ENCODE data around the gene PIGL.
"Not testable (repeated sequence)": the region's sequence is repeated elsewhere in the genome, so short reads cannot be mapped to it uniquely, and the experiment has no call there.

The PIGL gene

DNA sequence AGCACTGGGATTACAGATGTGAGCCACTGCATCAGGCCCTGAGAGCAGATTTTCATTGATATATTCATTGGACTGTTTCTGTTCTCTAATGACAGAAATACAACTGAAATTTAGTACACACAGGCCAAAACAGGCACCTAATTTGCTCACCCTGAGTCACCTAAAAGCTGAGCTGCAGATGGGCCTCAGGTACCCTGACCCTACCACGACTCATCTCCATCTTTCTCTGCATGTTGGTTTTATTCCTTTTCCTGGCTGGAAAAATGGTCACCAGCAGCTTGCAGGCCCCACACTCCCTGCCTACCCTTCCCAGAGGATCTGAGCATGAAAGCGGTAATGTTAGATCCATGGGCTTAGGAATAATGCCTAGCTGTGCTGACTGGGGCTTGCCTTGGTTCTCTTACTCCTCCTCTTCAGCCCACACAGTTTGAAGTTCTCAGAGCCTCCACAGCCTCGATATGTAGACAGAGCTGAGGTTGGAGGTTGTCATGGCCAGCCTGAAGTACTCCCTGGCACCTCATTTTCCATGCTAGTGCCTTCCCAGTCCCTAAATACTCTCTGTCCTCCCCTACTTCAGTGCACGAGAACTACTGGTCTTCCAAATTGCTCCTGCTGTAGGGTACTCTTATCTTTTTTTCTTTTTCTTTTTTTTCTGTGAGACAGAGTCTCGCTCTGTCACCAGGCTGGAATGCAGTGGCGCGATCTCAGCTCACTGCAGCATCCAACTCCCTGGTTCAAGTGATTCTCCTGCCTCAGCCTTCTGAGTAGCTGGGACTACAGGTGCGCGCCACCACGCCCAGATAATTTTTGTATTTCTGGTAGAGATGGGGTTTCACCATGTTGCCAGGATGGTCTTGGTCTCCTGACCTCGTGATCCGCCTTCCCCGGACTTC, 85.2 kb downstream of the PIGL start:
- Histone ChIP-seq H3K9me3 (ENCODE audit: control insufficient read depth, low read length) (no peaks in the 10 kb centered on the region), H3K4me3 (ENCODE audit: low read length) (no peak overlapping the region), H3K4me1 (ENCODE audit: control insufficient read depth, insufficient read depth, low read length) (peaks cover 34% of the 10 kb centered on the region), H3K27me3 (ENCODE audit: control insufficient read depth, insufficient read depth, low read length) (no peaks in the 10 kb centered on the region), H3K36me3 (ENCODE audit: control insufficient read depth, insufficient read depth, low read length) (no peaks in the 10 kb centered on the region), H3K9ac (ENCODE audit: low read length) (no peak overlapping the region)

DNA sequence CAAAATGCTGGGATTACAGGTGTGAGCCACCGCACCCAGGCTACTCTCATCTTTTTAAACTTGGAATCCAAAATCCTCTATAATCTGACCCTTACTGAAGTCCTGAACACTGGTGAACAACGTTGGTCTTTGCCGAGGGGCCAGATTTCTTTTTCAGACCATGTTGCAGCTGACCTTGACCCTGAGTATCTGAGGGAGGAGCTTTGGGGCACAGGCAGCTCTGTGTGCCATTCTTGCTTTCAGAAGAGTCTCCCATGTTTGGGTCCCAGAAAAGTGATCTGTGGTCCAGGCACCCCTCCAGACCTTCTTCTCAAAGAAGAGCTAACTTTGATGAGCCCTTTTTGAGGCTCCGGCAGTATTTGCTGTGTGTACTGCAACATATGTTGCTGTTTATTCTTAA, 85.8 kb downstream of the PIGL start:
- no peaks in the 10 kb centered on the region for H3K27me3 ChIP-seq (ENCODE audit: control insufficient read depth, insufficient read depth, low read length)
- no peak overlapping the region for H3K4me3 ChIP-seq (ENCODE audit: low read length)
- no peaks in the 10 kb centered on the region for H3K36me3 ChIP-seq (ENCODE audit: control insufficient read depth, insufficient read depth, low read length)
- H3K9me3 ChIP-seq (ENCODE audit: control insufficient read depth, low read length): no peaks in the 10 kb centered on the region
- no peak overlapping the region for H3K9ac ChIP-seq (ENCODE audit: low read length)
- peaks cover 31% of the 10 kb centered on the region for H3K4me1 ChIP-seq (ENCODE audit: control insufficient read depth, insufficient read depth, low read length)

DNA sequence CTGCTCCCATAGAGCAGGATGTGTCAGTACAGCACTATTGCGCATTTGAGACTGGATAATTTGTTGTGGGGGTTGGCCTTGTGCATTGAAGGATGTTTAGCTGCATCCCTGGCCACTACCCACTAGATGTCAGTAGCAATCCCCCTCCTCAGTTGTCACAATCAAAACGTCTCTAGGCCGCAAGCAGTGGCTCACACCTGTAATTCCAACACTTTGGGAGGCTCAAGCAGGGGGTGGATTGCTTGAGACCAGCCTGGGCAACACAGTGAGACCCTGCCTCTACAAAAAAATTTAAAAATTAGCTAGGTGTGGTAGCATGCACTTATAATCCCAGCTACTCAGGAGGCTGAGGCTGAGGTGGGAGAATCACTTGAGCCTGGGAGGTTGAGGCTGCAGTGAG, 87.8 kb downstream of the PIGL start:
- H3K36me3 ChIP-seq (ENCODE audit: control insufficient read depth, insufficient read depth, low read length): no peaks in the 10 kb centered on the region

DNA sequence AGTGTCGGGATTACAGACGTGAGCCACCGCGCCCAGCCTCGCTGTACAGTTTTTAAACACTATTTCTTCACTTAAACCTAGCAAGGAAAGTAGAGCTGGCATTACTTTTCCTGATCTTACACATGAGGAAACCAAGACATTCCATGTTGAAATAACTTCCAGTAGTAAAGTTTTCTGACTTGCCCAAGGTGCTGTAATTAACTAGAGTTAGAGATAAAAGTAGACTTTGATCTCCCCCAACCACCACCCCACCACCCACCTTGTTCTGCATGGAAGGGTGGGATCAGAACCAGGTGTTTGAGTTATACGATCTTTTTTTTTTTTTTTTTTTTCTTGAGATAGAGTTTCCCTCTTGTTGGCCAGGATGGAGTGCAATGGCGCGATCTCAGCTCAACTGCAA, 89.2 kb downstream of the PIGL start:
- peaks cover 13% of the 10 kb centered on the region for H3K4me1 ChIP-seq (ENCODE audit: control insufficient read depth, insufficient read depth, low read length)
- H3K4me3 ChIP-seq (ENCODE audit: low read length): no peak overlapping the region
- H3K9ac ChIP-seq (ENCODE audit: low read length): no peak overlapping the region
- no peaks in the 10 kb centered on the region for H3K36me3 ChIP-seq (ENCODE audit: control insufficient read depth, insufficient read depth, low read length)
- no peaks in the 10 kb centered on the region for H3K27me3 ChIP-seq (ENCODE audit: control insufficient read depth, insufficient read depth, low read length)
- H3K9me3 ChIP-seq (ENCODE audit: control insufficient read depth, low read length): no peaks in the 10 kb centered on the region

More for the DNA sequence above, 87.8 kb downstream of the PIGL start:
- H3K4me1 ChIP-seq (ENCODE audit: control insufficient read depth, insufficient read depth, low read length): peaks cover 16% of the 10 kb centered on the region
- no peaks in the 10 kb centered on the region for H3K27me3 ChIP-seq (ENCODE audit: control insufficient read depth, insufficient read depth, low read length)
- no peaks in the 10 kb centered on the region for H3K9me3 ChIP-seq (ENCODE audit: control insufficient read depth, low read length)
- no peak overlapping the region for H3K9ac ChIP-seq (ENCODE audit: low read length)
- no peak overlapping the region for H3K4me3 ChIP-seq (ENCODE audit: low read length)

DNA sequence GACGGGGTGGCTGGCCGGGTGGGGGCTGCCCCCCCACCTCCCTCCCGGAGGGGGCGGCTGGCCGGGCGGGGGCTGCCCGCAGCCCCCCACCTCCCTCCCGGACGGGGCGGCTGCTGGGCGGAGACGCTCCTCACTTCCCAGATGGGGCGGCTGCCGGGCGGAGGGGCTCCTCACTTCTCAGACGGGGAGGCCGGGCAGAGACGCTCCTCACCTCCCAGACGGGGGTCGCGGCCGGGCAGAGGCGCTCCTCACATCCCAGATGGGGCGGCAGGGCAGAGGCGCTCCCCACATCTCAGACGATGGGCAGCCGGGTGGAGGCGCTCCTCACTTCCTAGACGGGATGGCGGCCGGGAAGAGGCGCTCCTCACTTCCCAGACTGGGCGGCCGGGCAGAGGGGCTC, 95.1 kb downstream of the PIGL start:
- H3K27me3 ChIP-seq (ENCODE audit: control insufficient read depth, insufficient read depth, low read length); H3K9ac ChIP-seq (ENCODE audit: low read length); H3K9me3 ChIP-seq (ENCODE audit: control insufficient read depth, low read length); H3K36me3 ChIP-seq (ENCODE audit: control insufficient read depth, insufficient read depth, low read length); H3K4me3 ChIP-seq (ENCODE audit: low read length): not testable (repeated sequence)
- H3K4me1 ChIP-seq (ENCODE audit: control insufficient read depth, insufficient read depth, low read length): peaks cover 13% of the 10 kb centered on the region

DNA sequence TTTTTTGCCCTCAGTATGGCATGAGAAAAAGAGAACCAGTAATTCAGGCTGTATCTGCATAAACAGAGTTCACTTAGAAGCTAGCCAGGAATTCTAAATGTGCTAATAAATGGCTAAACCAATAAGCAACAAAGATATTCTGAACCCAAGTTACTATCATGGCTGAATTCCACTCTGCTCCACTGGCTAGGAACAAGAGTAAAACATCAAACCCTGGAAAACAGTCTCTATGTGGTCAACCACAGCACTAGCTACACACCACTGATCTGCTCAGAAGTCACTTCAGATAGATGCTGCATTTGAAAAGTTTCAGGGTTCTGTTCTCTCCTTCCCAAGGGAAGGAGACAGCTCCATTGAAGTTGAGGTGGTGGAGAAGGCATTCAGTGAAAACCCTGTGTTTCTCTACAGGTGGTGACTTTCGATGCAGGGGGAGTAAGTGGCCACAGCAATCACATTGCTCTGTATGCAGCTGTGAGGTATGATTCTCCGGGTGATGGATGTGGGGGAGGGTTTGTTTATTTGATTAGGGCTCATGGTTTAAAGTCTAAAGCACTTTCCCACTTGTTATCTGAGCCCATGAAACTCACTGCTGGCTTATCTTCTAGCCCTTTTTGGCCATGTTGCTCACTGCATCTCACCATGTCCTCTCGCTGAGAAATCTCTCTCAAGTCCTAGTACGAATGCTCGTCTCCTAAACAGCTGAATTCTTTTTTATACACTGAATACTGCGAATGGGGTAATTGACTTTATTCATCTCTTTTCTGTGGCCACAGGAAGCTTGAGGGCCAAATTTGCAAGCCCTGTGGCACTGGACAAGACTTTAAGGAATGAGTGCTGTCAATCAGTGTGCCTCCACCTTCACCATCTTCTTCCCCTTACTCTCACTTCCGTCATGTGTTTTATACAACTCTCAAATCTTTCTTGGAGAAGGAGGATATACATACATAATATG, 96.4 kb downstream of the PIGL start:
- no peaks in the 10 kb centered on the region for H3K36me3 ChIP-seq (ENCODE audit: control insufficient read depth, insufficient read depth, low read length)
- peaks cover 7% of the 10 kb centered on the region for H3K4me1 ChIP-seq (ENCODE audit: control insufficient read depth, insufficient read depth, low read length)
- no peak overlapping the region for H3K9ac ChIP-seq (ENCODE audit: low read length)

DNA sequence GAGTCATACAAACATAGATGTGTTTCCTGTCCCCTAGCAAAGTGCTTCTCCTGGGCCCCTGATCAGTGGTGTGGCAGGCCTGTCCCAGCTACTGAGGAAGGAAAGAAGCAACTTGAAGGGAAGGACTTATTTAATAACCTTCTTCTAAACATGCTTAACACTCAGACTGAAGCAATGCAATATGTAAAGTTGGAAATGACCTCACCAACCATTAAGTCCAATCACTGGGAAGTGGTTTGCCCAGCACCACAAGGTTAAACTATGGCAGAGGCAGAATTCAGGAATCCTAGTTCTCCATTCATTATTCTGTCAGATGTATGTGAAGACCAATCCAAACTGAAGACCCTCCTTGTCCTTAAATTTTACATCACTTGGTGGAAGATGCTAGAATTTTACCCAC, 97.2 kb downstream of the PIGL start:
- Histone ChIP-seq H3K9me3 (ENCODE audit: control insufficient read depth, low read length) (no peaks in the 10 kb centered on the region), H3K9ac (ENCODE audit: low read length) (no peak overlapping the region), H3K36me3 (ENCODE audit: control insufficient read depth, insufficient read depth, low read length) (no peaks in the 10 kb centered on the region), H3K4me1 (ENCODE audit: control insufficient read depth, insufficient read depth, low read length) (peaks cover 7% of the 10 kb centered on the region), H3K27me3 (ENCODE audit: control insufficient read depth, insufficient read depth, low read length) (no peaks in the 10 kb centered on the region), H3K4me3 (ENCODE audit: low read length) (no peak overlapping the region)

More for the DNA sequence above, 96.4 kb downstream of the PIGL start:
- no peaks in the 10 kb centered on the region for H3K9me3 ChIP-seq (ENCODE audit: control insufficient read depth, low read length)
- H3K4me3 ChIP-seq (ENCODE audit: low read length): no peak overlapping the region
- H3K27me3 ChIP-seq (ENCODE audit: control insufficient read depth, insufficient read depth, low read length): no peaks in the 10 kb centered on the region

DNA sequence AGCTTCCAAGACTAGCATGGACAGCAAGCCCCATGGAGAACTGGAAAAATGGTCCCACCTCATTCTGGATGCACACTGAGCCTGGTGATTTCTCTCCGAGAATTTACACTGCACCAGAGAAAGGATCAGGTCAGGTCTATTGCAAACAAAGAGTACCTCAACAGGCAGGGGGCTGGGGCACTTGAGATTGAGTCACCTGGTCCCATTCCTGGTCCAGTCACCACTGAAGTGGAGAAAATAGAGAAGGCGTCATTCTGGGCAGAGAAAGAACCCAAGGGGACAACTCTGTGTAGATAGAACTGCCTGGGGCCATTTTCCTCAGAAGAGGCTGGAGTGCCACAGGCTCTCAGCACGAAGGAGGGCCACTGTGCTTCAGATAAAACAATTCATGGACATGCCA, 97.8 kb downstream of the PIGL start:
- Histone ChIP-seq H3K36me3 (ENCODE audit: control insufficient read depth, insufficient read depth, low read length) (no peaks in the 10 kb centered on the region), H3K9ac (ENCODE audit: low read length) (no peak overlapping the region), H3K27me3 (ENCODE audit: control insufficient read depth, insufficient read depth, low read length) (no peaks in the 10 kb centered on the region), H3K4me3 (ENCODE audit: low read length) (no peak overlapping the region), H3K4me1 (ENCODE audit: control insufficient read depth, insufficient read depth, low read length) (peaks cover 7% of the 10 kb centered on the region), H3K9me3 (ENCODE audit: control insufficient read depth, low read length) (no peaks in the 10 kb centered on the region)

DNA sequence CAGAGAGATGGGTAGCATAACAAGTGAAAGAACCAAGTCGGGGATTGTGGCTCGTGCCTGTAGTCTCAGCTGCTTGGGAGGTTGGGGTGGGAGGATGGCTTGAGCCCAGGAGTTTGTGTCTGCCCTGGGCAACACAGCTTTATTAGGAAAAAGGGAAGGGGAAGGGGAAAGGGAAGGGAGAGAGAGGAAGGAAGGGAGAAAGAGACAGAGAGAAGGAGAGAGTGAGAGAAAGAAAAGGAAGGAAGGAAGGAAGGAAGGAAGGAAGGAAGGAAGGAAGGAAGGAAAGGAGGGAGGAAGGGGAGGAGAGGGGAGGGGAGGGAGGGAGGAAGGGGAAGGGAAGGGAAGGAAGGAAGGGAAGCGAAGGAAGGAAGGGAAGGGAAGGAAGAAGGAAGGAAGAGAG, 103.0 kb downstream of the PIGL start:
- Histone ChIP-seq H3K4me3 (ENCODE audit: low read length) (no peak overlapping the region), H3K9me3 (ENCODE audit: control insufficient read depth, low read length) (no peaks in the 10 kb centered on the region), H3K4me1 (ENCODE audit: control insufficient read depth, insufficient read depth, low read length) (no peaks in the 10 kb centered on the region), H3K9ac (ENCODE audit: low read length) (no peak overlapping the region), H3K27me3 (ENCODE audit: control insufficient read depth, insufficient read depth, low read length) (no peaks in the 10 kb centered on the region), H3K36me3 (ENCODE audit: control insufficient read depth, insufficient read depth, low read length) (no peaks in the 10 kb centered on the region)

DNA sequence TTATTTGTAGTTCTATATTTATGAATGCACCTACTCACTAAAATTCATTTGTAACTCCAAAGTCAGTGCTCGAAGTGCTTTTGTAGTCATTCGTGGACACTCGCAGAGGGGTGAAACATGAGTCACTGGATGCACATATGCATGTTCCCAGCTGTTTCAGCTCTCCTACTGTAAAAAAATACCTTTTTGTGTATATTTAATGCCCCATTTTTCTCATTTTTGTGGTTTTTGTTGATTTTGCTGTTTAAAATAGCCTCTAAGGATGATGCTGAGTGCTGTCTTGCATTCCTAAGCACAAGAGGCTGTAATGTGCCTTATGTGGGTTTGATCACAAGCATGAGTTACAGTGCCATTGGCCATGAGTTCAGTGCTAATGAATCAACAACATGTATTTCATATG, 105.6 kb downstream of the PIGL start:
- Histone ChIP-seq H3K9me3 (ENCODE audit: control insufficient read depth, low read length) (no peaks in the 10 kb centered on the region), H3K27me3 (ENCODE audit: control insufficient read depth, insufficient read depth, low read length) (no peaks in the 10 kb centered on the region), H3K36me3 (ENCODE audit: control insufficient read depth, insufficient read depth, low read length) (no peaks in the 10 kb centered on the region), H3K4me1 (ENCODE audit: control insufficient read depth, insufficient read depth, low read length) (no peaks in the 10 kb centered on the region), H3K4me3 (ENCODE audit: low read length) (no peak overlapping the region), H3K9ac (ENCODE audit: low read length) (no peak overlapping the region)

DNA sequence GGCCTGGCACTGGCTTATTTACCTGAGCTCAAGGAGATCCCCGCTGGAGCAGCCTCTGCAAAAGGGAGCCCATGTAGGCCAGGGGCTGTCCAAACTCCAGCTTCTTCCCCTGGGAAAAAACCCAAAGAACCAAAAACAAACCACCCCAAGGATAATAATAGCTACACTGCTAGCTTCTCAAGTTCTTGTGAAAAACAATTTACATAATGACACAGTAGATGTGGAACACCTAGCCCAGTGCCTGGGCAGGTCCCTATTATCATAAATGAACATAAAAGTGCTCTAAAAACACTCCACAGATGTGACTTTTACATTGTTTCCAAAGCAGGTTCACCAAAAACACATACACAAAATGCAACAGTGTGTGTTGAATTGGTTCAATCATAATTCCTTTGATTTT, 109.0 kb downstream of the PIGL start:
- Histone ChIP-seq H3K36me3 (ENCODE audit: control insufficient read depth, insufficient read depth, low read length) (no peaks in the 10 kb centered on the region), H3K9me3 (ENCODE audit: control insufficient read depth, low read length) (no peaks in the 10 kb centered on the region), H3K4me3 (ENCODE audit: low read length) (no peak overlapping the region), H3K27me3 (ENCODE audit: control insufficient read depth, insufficient read depth, low read length) (no peaks in the 10 kb centered on the region), H3K4me1 (ENCODE audit: control insufficient read depth, insufficient read depth, low read length) (peaks cover 13% of the 10 kb centered on the region), H3K9ac (ENCODE audit: low read length) (no peak overlapping the region)

DNA sequence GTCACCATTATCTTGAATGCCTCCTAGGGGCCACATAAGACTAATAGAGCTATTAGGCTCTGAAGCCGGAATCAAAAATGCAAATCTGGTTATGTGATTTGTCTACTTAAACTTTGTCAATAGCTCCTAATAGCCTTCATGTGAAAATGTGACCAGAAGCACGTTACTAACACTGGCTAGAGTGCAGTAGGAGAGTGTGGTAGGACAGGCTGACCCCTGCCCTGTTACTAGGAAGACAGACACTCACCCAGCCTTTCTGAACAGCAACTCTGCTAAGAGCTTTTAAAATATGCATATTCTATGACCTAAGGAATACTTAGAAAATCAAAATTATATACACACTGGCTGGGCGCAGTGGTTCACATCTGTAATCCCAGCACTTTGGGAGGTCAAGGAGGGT, 110.0 kb downstream of the PIGL start:
- Histone ChIP-seq H3K9me3 (ENCODE audit: control insufficient read depth, low read length) (no peaks in the 10 kb centered on the region), H3K36me3 (ENCODE audit: control insufficient read depth, insufficient read depth, low read length) (no peaks in the 10 kb centered on the region), H3K9ac (ENCODE audit: low read length) (no peak overlapping the region), H3K27me3 (ENCODE audit: control insufficient read depth, insufficient read depth, low read length) (no peaks in the 10 kb centered on the region), H3K4me3 (ENCODE audit: low read length) (no peak overlapping the region), H3K4me1 (ENCODE audit: control insufficient read depth, insufficient read depth, low read length) (peaks cover 13% of the 10 kb centered on the region)
